ENCODE measurements around the gene ODAM. TPM values are rescaled to one million over a fixed set of nuclear protein-coding genes. Genes with fewer than 3 reads are reported as not detected.

ODAM gene
- total and polyA plus RNA-seq, 2 of the 8 experiments (the other 6 are each of a cell fraction or from before 2014, with no cell fraction given), result 0.21 TPM; not detected in 1

- Histone ChIP-seq H3K23me2 (ENCODE audit: low read depth, low read length) (no peaks in the 10 kb centered on the region), H4K5ac (ENCODE audit: insufficient read length, low read depth, low read length) (no peak overlapping the region), H4K8ac (ENCODE audit: extremely low read depth, insufficient read depth, low read length) (no peak overlapping the region), H3K27ac (ENCODE audit: low read depth, low read length) (no peak overlapping the region), H3K4me1 (replicated peaks in 1 of 4; ENCODE audit: control insufficient read depth in 3 of 4, insufficient read depth in 4 of 4, low read length in 3 of 4) (no peaks in the 10 kb centered on the region), H3K18ac (ENCODE audit: extremely low read depth, low read length) (no peak overlapping the region), H3K79me2 (ENCODE audit: control insufficient read depth in 1 of 2, insufficient read depth in 2 of 2, low read length in 2 of 2) (no peaks in the 10 kb centered on the region), H2BK5ac (ENCODE audit: low read depth, low read length) (no peak overlapping the region), H2AFZ (ENCODE audit: low read length) (no peak overlapping the region), H3K4me2 (ENCODE audit: insufficient read depth in 1 of 2, low read depth in 2 of 2, low read length in 2 of 2) (no peak overlapping the region), H3K79me1 (ENCODE audit: low read depth, low read length) (no peaks in the 10 kb centered on the region), H2BK20ac (ENCODE audit: low read length) (no peak overlapping the region), H2BK12ac (ENCODE audit: low read depth, low read length) (no peak overlapping the region), H3K36me3 (ENCODE audit: control insufficient read depth in 2 of 4, insufficient read depth in 4 of 4, low read length in 3 of 4) (no peaks in the 10 kb centered on the region), H3K9ac (replicated peaks in 1 of 4; ENCODE audit: extremely low read depth in 1 of 4, low read depth in 3 of 4, low read length in 3 of 4) (no peak overlapping the region), H3K14ac (ENCODE audit: insufficient read length) (no peak overlapping the region), H3K9me3 (ENCODE audit: insufficient read depth in 2 of 2, low read depth in 1 of 2, low read length in 1 of 2) (no peaks in the 10 kb centered on the region), H3K56ac (replicated peaks; ENCODE audit: insufficient read length, low read depth, low read length) (no peak overlapping the region), H4K20me1 (replicated peaks in 1 of 2; ENCODE audit: control insufficient read depth in 1 of 2, insufficient read depth in 2 of 2, low read length in 2 of 2) (no peaks in the 10 kb centered on the region), H3K27me3 (replicated peaks in 1 of 4; ENCODE audit: control insufficient read depth in 3 of 4, extremely low read depth in 1 of 4, insufficient read depth in 3 of 4, low read length in 3 of 4) (no peaks in the 10 kb centered on the region), H3K4ac (replicated peaks; ENCODE audit: insufficient read length, low read depth, low read length) (no peak overlapping the region), H2AK5ac (ENCODE audit: low read depth, low read length) (no peak overlapping the region), H2BK15ac (ENCODE audit: low read length) (no peak overlapping the region), H3K4me3 (ENCODE audit: extremely low read depth in 1 of 4, insufficient read depth in 2 of 4, low read depth in 3 of 4, low read length in 4 of 4) (no peak overlapping the region), H3K23ac (ENCODE audit: insufficient read length) (no peak overlapping the region), H4K91ac (replicated peaks; ENCODE audit: insufficient read length, low read length) (no peak overlapping the region), H2BK120ac (replicated peaks; ENCODE audit: low read depth, low read length) (no peak overlapping the region)
- POLR2A ChIA-PET (ENCODE audit: partially characterized antibody), result no interaction called here
- CTCF ChIA-PET (ENCODE audit: partially characterized antibody), result no interaction called here
- FAIRE-seq, result no peak
- no peak for DNase-seq (ENCODE audit: low read depth in 1 of 2, low spot score in 2 of 2)
- TF ChIP-seq RXRA (IDR thresholded peaks at IDR 0.05; ENCODE audit: insufficient read depth, low read depth, low read length) (no peak), SUZ12 (IDR thresholded peaks at IDR 0.05; ENCODE audit: low read length) (no peak), SIX5 (IDR thresholded peaks at IDR 0.05; ENCODE audit: low read depth, low read length) (no peak), CHD1 (IDR thresholded peaks at IDR 0.05; ENCODE audit: low read depth, low read length) (no peak), SP2 (IDR thresholded peaks at IDR 0.05; ENCODE audit: low read length) (no peak), MAFK (IDR thresholded peaks at IDR 0.05; ENCODE audit: low read depth, low read length) (no peak), BRCA1 (IDR thresholded peaks at IDR 0.05; ENCODE audit: low read depth, low read length) (no peak), CTBP2 (IDR thresholded peaks at IDR 0.05; ENCODE audit: borderline replicate concordance, insufficient read depth, insufficient read length, low read length) (no peak), EGR1 (IDR thresholded peaks at IDR 0.05; ENCODE audit: borderline replicate concordance, low read depth, low read length) (no peak), KDM4A (IDR thresholded peaks at IDR 0.05; ENCODE audit: low read depth, low read length, severe bottlenecking) (no peak)
- TF ChIP-seq, protein P1, sequence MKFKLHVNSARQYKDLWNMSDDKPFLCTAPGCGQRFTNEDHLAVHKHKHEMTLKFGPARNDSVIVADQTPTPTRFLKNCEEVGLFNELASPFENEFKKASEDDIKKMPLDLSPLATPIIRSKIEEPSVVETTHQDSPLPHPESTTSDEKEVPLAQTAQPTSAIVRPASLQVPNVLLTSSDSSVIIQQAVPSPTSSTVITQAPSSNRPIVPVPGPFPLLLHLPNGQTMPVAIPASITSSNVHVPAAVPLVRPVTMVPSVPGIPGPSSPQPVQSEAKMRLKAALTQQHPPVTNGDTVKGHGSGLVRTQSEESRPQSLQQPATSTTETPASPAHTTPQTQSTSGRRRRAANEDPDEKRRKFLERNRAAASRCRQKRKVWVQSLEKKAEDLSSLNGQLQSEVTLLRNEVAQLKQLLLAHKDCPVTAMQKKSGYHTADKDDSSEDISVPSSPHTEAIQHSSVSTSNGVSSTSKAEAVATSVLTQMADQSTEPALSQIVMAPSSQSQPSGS (IDR thresholded peaks at IDR 0.05; ENCODE audit: low read length), result no peak
- WGBS, 2 experiments (ENCODE audit: extremely low coverage in 1 of 2, insufficient coverage in 1 of 2, insufficient read length in 1 of 2, insufficient replicate concordance in 2 of 2, low coverage in 1 of 2, low lambda C conversion rate in 2 of 2, missing lambda C conversion rate in 1 of 2), result 92% methylated on average over 1 of the region's 1 CpG; no CpG with 5 or more reads in 1 of the 2 experiments
These were observed 3.9 kb upstream of the ODAM start for GRCh38 chr4:70191647-70192046.
